Ovary (tissue), 9 donors: ENCODE measurements around the gene GNG7. TPM values are rescaled to one million over a fixed set of nuclear protein-coding genes. Genes with fewer than 3 reads are reported as not detected.
"Not testable (repeated sequence)": the region's sequence is repeated elsewhere in the genome, so short reads cannot be mapped to it uniquely, and the experiment has no call there.

Experiments
- DNase-seq, 5 donors: peaks; one replicate each; pipeline ENCODE4 v3.0.0-alpha.2; 2019 to 2020
- H3K27ac ChIP-seq, 2 donors: fragments of 200-600 bp; one replicate each; pipeline versions ENCODE4 v1.5.1 to v1.8.0; 2019 to 2022
- H3K27me3 ChIP-seq: fragments of 200-600 bp; one replicate; pipeline ENCODE4 v1.8.0; 2022
- H3K36me3 ChIP-seq: fragments of 200-600 bp; sonication (generic); one replicate; pipeline ENCODE4 v1.5.1; 2019
- H3K4me1 ChIP-seq: one replicate; pipeline ENCODE4 v1.8.1; 2013; ENCODE audit warnings: mild to moderate bottlenecking, moderate library complexity; ENCODE audit not compliant: insufficient read depth
- H3K4me3 ChIP-seq: fragments of 200-600 bp; sonication (generic); one replicate; pipeline ENCODE4 v1.5.1; 2017
- H3K9me3 ChIP-seq, 2 donors: fragments of 200-600 bp in 1 of 2; sonication (generic) in 1 of 2; one replicate each; pipeline versions ENCODE4 v1.5.1 to v1.8.1; 2013 to 2019; ENCODE audit warnings: mild to moderate bottlenecking in 1 of 2, moderate library complexity in 1 of 2
- EP300 ChIP-seq: sonication (generic); formaldehyde crosslinking; IDR thresholded peaks from one replicate; pipeline ENCODE4 v1.6.1; 2017; ENCODE audit warnings: antibody characterized with exemption
- POLR2A ChIP-seq: fragments of 450-650 bp; IDR thresholded peaks from one replicate; pipeline ENCODE4 v1.6.1; 2017; ENCODE audit warnings: antibody characterized with exemption, mild to moderate bottlenecking, moderate library complexity
- WGBS, 3 donors: extraction: QIAGEN DNeasy Blood & Tissue Kit in 1 of 3; methylation state at CpG; one replicate each; pipeline versions ENCODE4 v1.1.5 to v1.1.7; 2013 to 2017; 5-methylcytosine and 5-hydroxymethylcytosine counted together
- intact Hi-C, 4 donors: fragments of 100-400 bp; cut with DNase I; formaldehyde crosslinking; loops; one replicate each; pipeline versions ENCODE4 v1.11.0 to v1.15.1; 2022 to 2023
- polyA plus RNA-seq, 2 donors: library from polyadenylated mRNA; stranded (reverse); fragments of 200-250 nt in 1 of 2; fragments of 350-450 nt in 1 of 2; fragmentation: Illumina TruSeq in 1 of 2; extraction: RNeasy Lipid Tissue Mini Kit (QIAGEN cat#74804) in 1 of 2; gene quantifications; one replicate each; pipeline ENCODE4 v1.2.3, GENCODE V29; 2013 to 2014
- total RNA-seq, 7 donors: library from RNA; depleted of rRNA in 2 of 7; stranded (reverse); fragments of >200 nt in 2 of 7; fragmentation: NEBNext Ultra II Directional in 3 of 7; extraction: Animal tissue kit (Norgen Biotek cat#: 25700) in 3 of 7; gene quantifications; one replicate each; pipeline versions ENCODE4 v1.1.0 to v1.2.4, GENCODE V29; 2016 to 2023
- TF ChIP-seq, protein P1 (sequence below), 3 donors: fragments of 450-650 bp in 2 of 3; fragments of 200-600 bp in 1 of 3; IDR thresholded peaks; one replicate each; pipeline versions ENCODE4 v1.5.1 to v1.8.0; 2016 to 2022; ENCODE audit warnings: antibody characterized with exemption in 3 of 3, mild to moderate bottlenecking in 1 of 3
- donor health status: DM: no; HTN: no; CAD: no; lungs with moderate emphysema.
- donor health status: DM: no; HTN: no; CAD: no.
- donor health status: Bipolar disorder and iron deficiency.
- donor health status: DM: yes; HTN: yes; CAD: no.
- donor health status: DM: no; HTN: no; CAD: no.
- donor health status: DM: yes; HTN: yes; CAD: no.

GNG7 gene
- total and polyA plus RNA-seq, 9 donors, result 4.1 to 36.3 (median 15.1) TPM

GRCh38 chr19:2715470-2716274 lies 13.2 kb upstream of the GNG7 start:
- no peak overlapping the region for H3K4me3 ChIP-seq
- 91 to 94% (median 91%) methylated on average over 12 of the region's 12 CpGs for WGBS, 3 donors
- H3K4me1 ChIP-seq, result peaks cover 3% of the 10 kb centered on the region
- no peak overlapping the region for H3K27ac ChIP-seq
- H3K36me3 ChIP-seq, result no peaks in the 10 kb centered on the region
- no peaks in the 10 kb centered on the region for H3K27me3 ChIP-seq
- intact Hi-C loops, result no loop called here
- H3K9me3 ChIP-seq, result no peaks in the 10 kb centered on the region
- no peak for DNase-seq
- TF ChIP-seq EP300, result no peak
- no peak for TF ChIP-seq POLR2A
- TF ChIP-seq, protein P1, sequence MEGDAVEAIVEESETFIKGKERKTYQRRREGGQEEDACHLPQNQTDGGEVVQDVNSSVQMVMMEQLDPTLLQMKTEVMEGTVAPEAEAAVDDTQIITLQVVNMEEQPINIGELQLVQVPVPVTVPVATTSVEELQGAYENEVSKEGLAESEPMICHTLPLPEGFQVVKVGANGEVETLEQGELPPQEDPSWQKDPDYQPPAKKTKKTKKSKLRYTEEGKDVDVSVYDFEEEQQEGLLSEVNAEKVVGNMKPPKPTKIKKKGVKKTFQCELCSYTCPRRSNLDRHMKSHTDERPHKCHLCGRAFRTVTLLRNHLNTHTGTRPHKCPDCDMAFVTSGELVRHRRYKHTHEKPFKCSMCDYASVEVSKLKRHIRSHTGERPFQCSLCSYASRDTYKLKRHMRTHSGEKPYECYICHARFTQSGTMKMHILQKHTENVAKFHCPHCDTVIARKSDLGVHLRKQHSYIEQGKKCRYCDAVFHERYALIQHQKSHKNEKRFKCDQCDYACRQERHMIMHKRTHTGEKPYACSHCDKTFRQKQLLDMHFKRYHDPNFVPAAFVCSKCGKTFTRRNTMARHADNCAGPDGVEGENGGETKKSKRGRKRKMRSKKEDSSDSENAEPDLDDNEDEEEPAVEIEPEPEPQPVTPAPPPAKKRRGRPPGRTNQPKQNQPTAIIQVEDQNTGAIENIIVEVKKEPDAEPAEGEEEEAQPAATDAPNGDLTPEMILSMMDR (IDR thresholded peaks at IDR 0.05), result no peak

DNA sequence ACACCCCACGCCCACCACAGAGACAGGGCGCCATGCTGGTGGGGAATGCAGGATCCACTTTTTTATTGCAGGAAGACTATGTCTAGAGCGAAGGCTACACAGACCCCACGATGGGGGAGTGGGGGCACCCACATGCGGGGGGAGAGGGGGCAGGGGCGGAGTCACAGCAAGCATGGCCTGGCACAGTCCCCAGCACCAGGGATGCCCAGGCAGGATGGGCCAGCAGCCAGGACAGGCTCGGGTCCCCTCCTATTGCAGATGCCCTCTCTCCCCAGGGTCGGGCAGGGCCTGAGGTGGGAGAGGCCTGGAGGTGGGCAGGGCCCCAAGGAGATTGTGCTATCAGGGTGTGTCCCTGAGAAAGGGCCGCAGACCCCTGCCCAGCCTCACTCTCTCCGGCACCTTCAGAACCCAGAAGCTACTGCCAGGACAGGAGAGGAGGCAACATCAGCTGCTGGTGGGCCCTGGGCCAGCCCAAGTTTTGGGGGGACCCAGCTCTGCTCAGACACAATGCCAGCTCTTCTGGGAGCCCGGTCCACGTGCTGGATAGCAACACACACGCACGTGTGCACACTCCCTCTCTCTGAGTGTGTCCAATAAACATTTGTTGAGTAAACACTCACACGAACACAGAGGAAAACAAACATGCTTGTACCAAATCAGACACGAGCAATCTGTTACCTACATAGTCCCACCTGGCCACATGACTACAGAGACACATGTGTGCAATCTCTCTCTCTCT lies 12.2 kb upstream of the GNG7 start:
- H3K36me3 ChIP-seq, result no peaks in the 10 kb centered on the region
- 76 to 85% (median 77%) methylated on average over 16 of the region's 16 CpGs for WGBS, 3 donors
- no peak for TF ChIP-seq POLR2A
- TF ChIP-seq, protein P1 (IDR thresholded peaks at IDR 0.05), result no peak
- TF ChIP-seq EP300, result no peak
- H3K27ac ChIP-seq, result no peak overlapping the region
- H3K4me3 ChIP-seq, result no peak overlapping the region
- no peak for DNase-seq
- no peaks in the 10 kb centered on the region for H3K9me3 ChIP-seq
- no peaks in the 10 kb centered on the region for H3K27me3 ChIP-seq
- intact Hi-C loops, result no loop called here
- no peaks in the 10 kb centered on the region for H3K4me1 ChIP-seq

GRCh38 chr19:2714102-2714501 lies 11.6 kb upstream of the GNG7 start:
- WGBS, 3 donors, result 85 to 92% methylated on average over 1 of the region's 1 CpG; no CpG with 5 or more reads in 1 of the 3 donors
- intact Hi-C loops, result not testable (repeated sequence)

DNA sequence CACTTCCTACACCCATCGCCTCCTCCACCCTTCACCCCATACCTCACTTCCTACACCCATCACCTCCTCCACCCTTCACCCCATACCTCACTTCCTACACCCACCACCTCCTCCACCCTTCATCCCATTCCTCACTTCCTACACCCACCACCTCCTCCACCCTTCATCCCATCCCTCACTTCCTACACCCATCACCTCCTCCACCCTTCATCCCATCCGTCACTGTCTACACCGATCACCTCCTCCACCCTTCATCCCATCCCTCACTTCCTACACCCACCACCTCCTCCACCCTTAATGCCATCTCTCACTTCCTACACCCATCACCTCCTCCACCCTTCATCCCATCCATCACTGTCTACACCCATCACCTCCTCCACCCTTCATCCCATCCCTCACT lies 10.7 kb upstream of the GNG7 start:
- H3K4me3 ChIP-seq, intact Hi-C loops, H3K4me1 ChIP-seq, H3K27ac ChIP-seq, H3K9me3 ChIP-seq, H3K27me3 ChIP-seq, DNase-seq, H3K36me3 ChIP-seq: not testable (repeated sequence)
- WGBS, 3 donors, result 87 to 96% (median 94%) methylated on average over 3 of the region's 3 CpGs

More at GRCh38 chr19:2714102-2714501, 11.6 kb upstream of the GNG7 start:
- not testable (repeated sequence) for H3K4me1 ChIP-seq, H3K4me3 ChIP-seq, DNase-seq, H3K36me3 ChIP-seq, H3K9me3 ChIP-seq, H3K27ac ChIP-seq, H3K27me3 ChIP-seq

- no peaks in the 10 kb centered on the region for H3K36me3 ChIP-seq
- no peak overlapping the region for H3K4me3 ChIP-seq
- H3K4me1 ChIP-seq, result no peaks in the 10 kb centered on the region
- intact Hi-C loops, result no loop called here
- WGBS, 3 donors, result 57 to 64% (median 62%) methylated on average over 5 of the region's 5 CpGs
- H3K27ac ChIP-seq, result no peak overlapping the region
- H3K27me3 ChIP-seq, result no peaks in the 10 kb centered on the region
- TF ChIP-seq, protein P1 (IDR thresholded peaks at IDR 0.05), result no peak
- TF ChIP-seq EP300, result no peak
- no peak for TF ChIP-seq POLR2A
- H3K9me3 ChIP-seq, result no peaks in the 10 kb centered on the region
- DNase-seq, result no peak
These were observed 9.3 kb upstream of the GNG7 start for GRCh38 chr19:2711875-2712205.
